ENCODE data around the gene CABP2. TPM values are rescaled to one million over a fixed set of nuclear protein-coding genes. Genes with fewer than 3 reads are reported as not detected.
"Not testable (repeated sequence)": the region's sequence is repeated elsewhere in the genome, so short reads cannot be mapped to it uniquely, and the experiment has no call there.

Gene CABP2
- total RNA-seq, 2 experiments from 2014 or later: not detected

DNA sequence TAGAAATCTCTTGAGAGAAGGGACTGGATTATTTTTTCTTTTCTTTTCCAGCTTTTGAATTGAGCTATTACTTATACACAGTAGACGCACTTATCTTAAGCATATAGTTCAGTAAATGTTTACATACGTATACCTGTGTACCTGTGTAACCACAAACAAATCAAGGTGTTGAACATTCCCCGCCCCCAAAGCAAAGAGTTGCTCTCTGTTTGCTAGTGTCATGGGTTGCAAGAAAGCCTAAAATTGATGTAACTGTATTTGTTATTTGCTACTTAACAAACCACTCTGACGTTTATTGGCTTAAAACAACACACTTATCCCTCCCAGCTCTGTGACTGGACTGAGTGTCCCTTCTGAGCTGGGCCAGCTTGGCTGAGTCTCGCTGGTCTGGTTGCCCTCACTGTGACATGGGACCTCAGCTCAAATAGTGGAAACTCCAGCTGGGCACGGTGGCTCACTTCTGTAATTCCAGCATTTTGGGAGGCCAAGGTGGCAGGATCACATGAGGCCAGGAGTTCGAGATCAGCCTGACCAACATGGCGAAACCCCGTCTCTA, 25.4 kb upstream of the CABP2 start:
- ChIA-PET POLR2A (no interaction called here), CTCF (interaction anchor here (1.0 to 1.2 kb wide), 2 partner anchors 81 to 203 kb away, joined by 3 read pairs; partner anchors contain the start of gene NUDT8)
- DNase-seq: no peak
- H3K27ac Mint-ChIP-seq: no peak overlapping the region
- H3K36me3 Mint-ChIP-seq (ENCODE audit: low read depth): no peaks in the 10 kb centered on the region
- peaks cover 4% of the 10 kb centered on the region for H3K9me3 Mint-ChIP-seq
- H3K27me3 Mint-ChIP-seq: peaks cover 13% of the 10 kb centered on the region
- H3K4me3 Mint-ChIP-seq: no peak overlapping the region
- H3K4me1 Mint-ChIP-seq: no peaks in the 10 kb centered on the region

DNA sequence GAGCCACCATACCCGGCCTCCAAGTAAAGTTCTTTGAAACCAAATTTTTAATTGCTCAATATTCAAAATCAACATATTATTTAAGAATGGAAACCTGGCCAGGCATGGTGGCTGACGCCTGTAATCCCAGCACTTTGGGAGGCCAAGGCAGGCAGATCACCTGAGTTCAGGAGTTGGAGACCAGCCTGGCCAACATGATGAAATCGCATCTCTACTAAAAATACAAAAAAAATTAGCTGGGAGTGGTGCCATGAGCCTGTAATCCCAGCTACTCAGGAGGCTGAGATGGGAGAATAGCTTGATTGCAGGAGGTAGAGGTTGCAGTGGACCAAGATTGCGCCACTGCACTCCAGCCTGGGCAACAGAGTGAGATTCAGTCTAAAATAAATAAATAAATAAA, 24.9 kb upstream of the CABP2 start:
- not testable (repeated sequence) for H3K27ac Mint-ChIP-seq, H3K9me3 Mint-ChIP-seq
- H3K27me3 Mint-ChIP-seq: peaks cover 13% of the 10 kb centered on the region

DNA sequence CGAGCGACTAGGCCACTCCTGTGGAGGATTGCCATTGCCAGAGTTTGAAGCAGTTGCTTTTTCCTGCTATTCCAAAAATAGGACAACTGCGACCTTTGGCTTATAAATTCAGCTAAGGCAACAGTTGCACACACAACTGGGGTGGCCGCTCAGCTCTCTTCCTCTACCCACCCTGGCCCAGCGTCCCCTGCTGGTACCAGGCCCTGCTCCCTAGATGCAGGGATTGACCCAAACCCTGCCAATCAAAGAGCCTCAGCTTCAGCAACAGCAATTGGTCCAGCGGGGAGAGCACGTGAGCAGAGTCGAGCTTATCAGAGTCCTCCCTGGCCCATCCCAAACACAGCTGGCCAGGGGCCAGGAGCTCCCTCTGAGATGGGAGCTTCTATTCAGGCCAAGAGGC, 22.0 kb upstream of the CABP2 start:
- peaks cover 6% of the 10 kb centered on the region for H3K27me3 Mint-ChIP-seq
- no peaks in the 10 kb centered on the region for H3K9me3 Mint-ChIP-seq
- DNase-seq: no peak
- H3K4me1 Mint-ChIP-seq: no peaks in the 10 kb centered on the region
- no peak overlapping the region for H3K27ac Mint-ChIP-seq
- no peaks in the 10 kb centered on the region for H3K36me3 Mint-ChIP-seq (ENCODE audit: low read depth)
- POLR2A ChIA-PET: no interaction called here
- CTCF ChIA-PET: no interaction called here
- no peak overlapping the region for H3K4me3 Mint-ChIP-seq

More for the DNA sequence above, 24.9 kb upstream of the CABP2 start:
- H3K4me3 Mint-ChIP-seq; H3K4me1 Mint-ChIP-seq; DNase-seq; H3K36me3 Mint-ChIP-seq (ENCODE audit: low read depth); POLR2A ChIA-PET: not testable (repeated sequence)
- CTCF ChIA-PET: interaction anchor here (1.0 to 1.2 kb wide), 2 partner anchors 82 to 202 kb away, joined by 3 read pairs; partner anchors contain the start of gene NUDT8

DNA sequence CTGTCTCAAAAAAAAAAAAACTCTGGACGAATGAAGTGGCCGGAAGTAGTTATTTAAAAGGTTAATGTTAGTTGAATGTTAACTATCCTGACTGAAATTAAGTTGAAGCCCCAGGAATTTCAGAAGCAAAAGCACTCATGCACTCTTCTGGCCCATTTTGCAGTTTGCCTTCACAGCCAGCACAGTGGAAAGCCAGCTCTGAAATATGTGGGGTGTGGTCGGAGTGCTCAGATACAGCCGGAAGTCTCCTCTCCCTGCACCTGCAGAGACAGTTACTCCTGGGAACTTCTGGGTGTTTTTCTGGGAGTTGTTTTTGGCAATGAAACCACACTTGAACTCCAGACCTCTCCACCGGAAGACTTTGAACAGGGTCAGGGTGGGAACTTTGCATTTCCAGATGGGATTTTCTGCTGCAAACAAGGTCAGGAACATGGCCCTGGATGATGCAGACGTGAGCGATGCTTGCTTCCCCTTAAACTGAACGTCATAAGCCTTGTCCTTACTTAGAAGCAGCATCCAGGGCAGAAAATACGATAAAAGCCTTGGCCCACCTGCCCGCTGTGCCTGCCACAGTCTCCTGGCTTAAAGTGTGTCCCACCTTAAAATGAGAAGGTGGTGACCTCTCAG, 21.5 kb upstream of the CABP2 start:
- Mint-ChIP-seq H3K4me3 (no peak overlapping the region), H3K27ac (no peak overlapping the region), H3K36me3 (ENCODE audit: low read depth) (no peaks in the 10 kb centered on the region), H3K27me3 (peaks cover 2% of the 10 kb centered on the region), H3K9me3 (no peaks in the 10 kb centered on the region), H3K4me1 (no peaks in the 10 kb centered on the region)
- CTCF ChIA-PET: no interaction called here
- DNase-seq: no peak
- POLR2A ChIA-PET: no interaction called here

DNA sequence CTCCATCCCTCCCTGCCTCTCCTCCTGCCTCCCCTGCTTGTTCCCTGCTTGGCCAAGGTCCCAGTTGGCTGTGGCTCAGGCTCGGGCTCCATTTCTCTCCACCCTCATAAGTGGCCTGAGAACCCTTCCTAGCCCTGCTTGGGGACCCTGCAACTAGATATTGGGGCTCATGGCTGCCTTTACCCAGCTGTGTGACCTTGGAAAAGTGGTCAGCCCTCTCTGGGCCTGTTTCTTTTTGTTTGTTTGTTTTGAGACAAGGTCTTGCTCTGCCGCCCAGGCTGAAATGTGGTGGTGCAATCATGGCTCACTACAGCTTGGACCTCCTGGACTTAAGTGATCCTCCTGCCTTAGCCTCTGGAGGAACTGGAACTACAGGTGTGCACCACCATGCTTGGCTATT, 20.3 kb upstream of the CABP2 start:
- H3K36me3 Mint-ChIP-seq (ENCODE audit: low read depth): no peaks in the 10 kb centered on the region
- H3K4me3 Mint-ChIP-seq: no peak overlapping the region
- no peak overlapping the region for H3K27ac Mint-ChIP-seq
- ChIA-PET POLR2A (no interaction called here), CTCF (interaction anchor here (1.0 kb wide), 1 partner anchor 412 kb away, joined by 3 read pairs; no protein-coding TSS in a partner anchor)
- H3K4me1 Mint-ChIP-seq: no peaks in the 10 kb centered on the region
- H3K27me3 Mint-ChIP-seq: peaks cover 2% of the 10 kb centered on the region
- no peaks in the 10 kb centered on the region for H3K9me3 Mint-ChIP-seq
- DNase-seq: no peak

DNA sequence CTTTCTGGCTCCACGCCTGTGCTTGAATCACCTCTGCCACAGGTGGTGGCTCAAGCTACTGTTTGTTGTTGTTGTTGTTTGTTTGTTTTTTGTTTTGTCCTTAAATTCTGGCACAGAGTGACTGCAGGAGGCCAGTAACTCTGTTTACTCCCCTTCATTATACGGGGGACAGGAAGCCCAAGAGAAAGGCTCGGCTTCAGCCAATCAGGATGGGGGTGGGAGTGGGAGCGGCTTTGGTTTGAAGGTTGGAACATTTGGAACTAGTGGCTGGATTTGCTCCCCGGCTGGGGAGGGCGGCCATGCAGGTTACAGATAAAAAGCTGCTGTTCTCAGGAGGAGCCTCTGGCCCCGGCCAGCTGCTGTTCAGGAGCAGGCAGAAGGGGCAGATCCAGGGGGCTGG, 19.7 kb upstream of the CABP2 start:
- peaks cover 2% of the 10 kb centered on the region for H3K27me3 Mint-ChIP-seq
- no peak overlapping the region for H3K27ac Mint-ChIP-seq
- no peak overlapping the region for H3K4me3 Mint-ChIP-seq

DNA sequence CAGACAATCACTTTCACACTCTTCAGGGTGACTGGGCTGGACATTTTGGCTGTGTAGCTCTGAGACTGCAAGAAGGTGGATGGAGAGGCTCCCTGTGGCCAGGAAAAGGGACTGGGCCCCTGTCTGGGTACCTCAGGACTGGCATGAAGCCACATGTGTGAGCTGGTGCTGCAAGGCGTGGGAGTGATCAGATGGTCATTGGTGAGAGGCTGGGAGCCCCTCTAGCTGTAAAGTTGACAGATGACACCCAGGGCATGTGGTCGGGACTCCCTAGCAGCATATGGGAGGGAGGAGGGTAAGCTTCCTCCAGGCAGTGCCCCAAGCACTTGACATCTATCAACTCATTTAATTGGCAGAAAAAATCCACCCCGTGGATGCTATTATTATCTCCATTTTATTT, 18.9 kb upstream of the CABP2 start:
- H3K27me3 Mint-ChIP-seq: peaks cover 2% of the 10 kb centered on the region
- POLR2A ChIA-PET: no interaction called here

More for the DNA sequence above, 19.7 kb upstream of the CABP2 start:
- H3K9me3 Mint-ChIP-seq: no peaks in the 10 kb centered on the region
- DNase-seq: no peak
- no peaks in the 10 kb centered on the region for H3K36me3 Mint-ChIP-seq (ENCODE audit: low read depth)
- POLR2A ChIA-PET: no interaction called here
- CTCF ChIA-PET: no interaction called here
- no peaks in the 10 kb centered on the region for H3K4me1 Mint-ChIP-seq

DNA sequence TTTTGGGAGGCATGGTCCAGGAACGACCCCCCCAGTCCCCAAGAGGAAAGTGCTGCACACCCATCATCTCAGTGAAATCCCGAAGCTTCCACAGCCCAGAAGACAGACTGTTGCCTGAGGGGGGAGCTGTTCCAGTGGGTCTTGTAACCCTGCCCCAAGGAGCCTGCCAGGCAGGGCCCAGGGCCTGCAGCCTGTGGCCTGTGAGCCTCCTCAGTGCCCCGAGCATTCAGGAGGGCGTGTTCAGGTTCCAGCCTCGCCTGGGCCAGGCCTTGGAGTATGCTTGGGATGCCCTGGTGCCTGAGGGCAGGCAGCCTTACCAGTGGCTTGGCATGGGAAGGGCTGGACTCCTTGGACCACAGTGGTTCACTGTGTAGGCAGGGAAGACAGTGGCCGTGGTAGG, 18.0 kb upstream of the CABP2 start:
- no peaks in the 10 kb centered on the region for H3K36me3 Mint-ChIP-seq (ENCODE audit: low read depth)
- no peaks in the 10 kb centered on the region for H3K4me1 Mint-ChIP-seq
- no peaks in the 10 kb centered on the region for H3K27me3 Mint-ChIP-seq
- ChIA-PET CTCF (interaction anchor here (0.5 kb wide), 1 partner anchor 184 kb away, joined by 3 read pairs; no protein-coding TSS in a partner anchor), POLR2A (no interaction called here)
- no peak for DNase-seq
- no peak overlapping the region for H3K4me3 Mint-ChIP-seq
- H3K9me3 Mint-ChIP-seq: no peaks in the 10 kb centered on the region
- no peak overlapping the region for H3K27ac Mint-ChIP-seq

More for the DNA sequence above, 18.9 kb upstream of the CABP2 start:
- Mint-ChIP-seq H3K27ac (no peak overlapping the region), H3K36me3 (ENCODE audit: low read depth) (no peaks in the 10 kb centered on the region), H3K9me3 (no peaks in the 10 kb centered on the region), H3K4me3 (no peak overlapping the region), H3K4me1 (no peaks in the 10 kb centered on the region)
- CTCF ChIA-PET: no interaction called here
- no peak for DNase-seq

DNA sequence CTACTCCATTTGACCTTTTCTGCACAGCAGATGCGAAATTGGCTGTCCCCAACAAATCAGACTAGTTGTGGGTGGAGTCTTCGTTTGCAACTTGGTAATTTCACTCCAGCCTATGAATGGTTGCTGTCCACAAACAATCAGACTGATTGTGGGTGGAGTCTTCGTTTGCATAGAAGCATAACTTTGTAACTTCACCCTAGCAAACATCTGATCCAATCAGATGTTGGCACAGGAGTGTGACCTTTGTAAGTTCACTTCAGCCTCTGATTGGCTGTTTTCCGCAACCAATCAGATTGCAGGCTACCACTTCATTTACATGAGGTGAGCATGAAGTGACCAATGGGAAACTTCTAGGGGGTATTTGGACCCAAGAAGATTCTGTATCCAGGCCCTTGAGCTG, 16.3 kb upstream of the CABP2 start:
- H3K27me3 Mint-ChIP-seq: peaks cover 1% of the 10 kb centered on the region
- POLR2A ChIA-PET: no interaction called here
- H3K36me3 Mint-ChIP-seq (ENCODE audit: low read depth): peaks cover 1% of the 10 kb centered on the region
- no peaks in the 10 kb centered on the region for H3K4me1 Mint-ChIP-seq
- no peak overlapping the region for H3K27ac Mint-ChIP-seq
- DNase-seq: no peak
- no peak overlapping the region for H3K4me3 Mint-ChIP-seq
- H3K9me3 Mint-ChIP-seq: peaks cover 6% of the 10 kb centered on the region
- CTCF ChIA-PET: no interaction called here

DNA sequence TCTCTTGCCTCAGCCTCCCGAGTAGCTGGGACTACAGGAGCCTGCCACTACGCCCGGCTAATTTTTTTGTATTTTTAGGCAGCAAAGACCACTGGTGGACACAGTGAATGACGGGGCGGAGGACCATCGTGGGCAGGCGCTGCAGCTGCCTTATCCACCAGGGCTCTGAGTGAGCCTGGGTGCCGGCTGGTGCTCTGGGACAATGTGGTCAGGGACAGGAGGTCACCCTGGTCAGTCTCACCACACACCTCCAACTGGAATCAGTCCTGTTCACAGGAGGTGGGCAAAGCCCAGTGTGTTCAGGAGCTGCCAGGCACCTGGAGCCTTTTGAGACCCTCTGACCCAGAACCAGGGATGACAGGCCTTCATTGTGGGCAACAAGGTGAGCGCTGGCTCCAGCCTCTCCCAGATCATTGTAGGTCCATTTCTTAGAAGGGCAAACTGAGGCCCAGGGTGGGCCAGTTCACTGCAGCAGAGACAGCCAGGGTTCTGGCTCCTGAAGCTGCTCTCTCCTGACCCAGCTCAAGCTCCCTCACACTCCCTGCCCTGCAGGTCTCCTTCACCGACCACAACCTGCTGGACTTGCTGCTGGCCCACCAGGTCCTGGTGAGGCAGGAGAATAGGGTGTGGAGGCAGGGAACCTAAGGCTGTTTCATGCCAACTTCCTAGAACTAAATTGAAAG, 15.7 kb upstream of the CABP2 start:
- ChIA-PET POLR2A (no interaction called here), CTCF (interaction anchor here (0.7 kb wide), 1 partner anchor 134 kb away, joined by 3 read pairs; no protein-coding TSS in a partner anchor)
- H3K9me3 Mint-ChIP-seq: peaks cover 10% of the 10 kb centered on the region
- peaks cover 3% of the 10 kb centered on the region for H3K36me3 Mint-ChIP-seq (ENCODE audit: low read depth)
- no peaks in the 10 kb centered on the region for H3K4me1 Mint-ChIP-seq
- no peak overlapping the region for H3K4me3 Mint-ChIP-seq
- no peak overlapping the region for H3K27ac Mint-ChIP-seq
- H3K27me3 Mint-ChIP-seq: peaks cover 1% of the 10 kb centered on the region
- DNase-seq: no peak

DNA sequence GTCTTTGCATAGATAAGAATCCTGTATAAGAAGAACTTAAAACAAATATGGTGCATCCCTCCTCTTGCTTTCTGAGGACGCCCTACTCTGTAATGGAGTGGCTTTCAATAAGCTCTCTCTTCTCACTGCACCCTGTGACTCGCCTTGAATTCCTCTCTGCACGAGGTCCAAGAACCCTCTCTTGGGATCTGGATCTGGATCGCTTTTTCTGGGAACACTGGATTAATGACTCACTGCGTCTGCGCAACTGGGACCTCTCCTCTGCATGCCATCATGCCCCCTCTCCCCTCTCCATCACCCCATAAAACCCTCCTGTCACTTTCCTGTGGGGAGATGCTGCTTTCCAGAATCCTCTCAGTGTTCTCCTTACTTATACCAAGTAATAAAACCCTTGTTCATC, 15.1 kb upstream of the CABP2 start:
- H3K27ac Mint-ChIP-seq: no peak overlapping the region
- H3K27me3 Mint-ChIP-seq: peaks cover 4% of the 10 kb centered on the region
- no peaks in the 10 kb centered on the region for H3K4me1 Mint-ChIP-seq
- H3K4me3 Mint-ChIP-seq: no peak overlapping the region
- peaks cover 15% of the 10 kb centered on the region for H3K9me3 Mint-ChIP-seq
- H3K36me3 Mint-ChIP-seq (ENCODE audit: low read depth): peaks cover 5% of the 10 kb centered on the region
- POLR2A ChIA-PET: no interaction called here
- CTCF ChIA-PET: interaction anchor here (0.7 kb wide), 1 partner anchor 134 kb away, joined by 3 read pairs; no protein-coding TSS in a partner anchor
- no peak for DNase-seq

DNA sequence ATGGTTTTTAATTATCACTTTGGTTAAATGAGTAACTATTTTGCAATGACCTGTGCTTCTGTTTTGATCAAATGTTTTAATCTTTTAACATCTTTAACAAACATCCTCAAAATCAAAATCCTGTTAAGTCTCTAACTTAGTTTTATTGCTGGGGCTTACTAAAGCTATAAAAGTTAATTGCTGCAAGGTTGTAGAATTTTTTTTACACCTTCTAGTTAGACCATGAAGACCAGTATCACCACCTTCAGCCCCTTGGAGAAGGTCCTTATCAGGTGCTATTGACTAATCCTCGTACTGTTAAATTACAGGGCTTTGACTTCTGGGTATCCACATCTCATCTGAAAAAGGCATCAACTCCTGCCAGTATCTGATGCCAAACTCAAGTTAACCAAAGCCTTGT, 12.3 kb upstream of the CABP2 start:
- ChIA-PET CTCF (no interaction called here), POLR2A (no interaction called here)
- H3K36me3 Mint-ChIP-seq (ENCODE audit: low read depth): peaks cover 5% of the 10 kb centered on the region
- peaks cover 4% of the 10 kb centered on the region for H3K27me3 Mint-ChIP-seq
- DNase-seq: no peak
- H3K27ac Mint-ChIP-seq: no peak overlapping the region
- H3K9me3 Mint-ChIP-seq: peaks cover 20% of the 10 kb centered on the region
- no peak overlapping the region for H3K4me3 Mint-ChIP-seq
- no peaks in the 10 kb centered on the region for H3K4me1 Mint-ChIP-seq

DNA sequence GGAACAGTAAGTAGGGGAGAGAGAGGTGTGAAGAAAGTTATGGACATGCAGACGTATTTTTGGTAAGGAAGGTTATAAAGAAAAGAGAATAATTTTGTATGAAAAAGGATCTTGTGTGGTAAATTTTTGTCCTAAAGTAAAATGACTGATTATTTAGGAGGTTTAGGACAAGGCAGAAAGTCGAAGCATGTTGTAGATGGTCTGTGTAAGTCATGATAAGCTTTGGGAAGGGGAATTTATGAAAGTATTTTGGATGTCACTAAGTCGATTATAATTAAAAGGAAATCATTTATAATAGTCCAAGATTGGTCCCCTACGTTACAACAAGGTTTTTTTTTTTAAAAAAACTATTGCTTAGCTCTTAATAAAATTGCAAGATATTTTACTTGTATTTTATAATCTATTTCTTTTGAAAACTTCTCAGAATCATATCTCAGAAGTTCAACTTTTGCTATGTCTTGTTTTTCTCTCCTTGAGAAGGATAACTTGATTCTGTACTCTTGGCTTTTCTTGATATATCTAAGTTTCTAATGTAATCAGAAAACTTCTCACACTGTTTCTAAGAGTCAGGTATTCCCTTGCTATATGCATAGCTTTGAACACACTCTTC, 10.9 kb upstream of the CABP2 start:
- Mint-ChIP-seq H3K4me3 (no peak overlapping the region), H3K27me3 (peaks cover 6% of the 10 kb centered on the region), H3K36me3 (ENCODE audit: low read depth) (peaks cover 5% of the 10 kb centered on the region), H3K4me1 (no peaks in the 10 kb centered on the region), H3K27ac (no peak overlapping the region), H3K9me3 (peaks cover 20% of the 10 kb centered on the region)
- POLR2A ChIA-PET: no interaction called here
- DNase-seq: no peak
- CTCF ChIA-PET: no interaction called here
